ENCODE measurements around the gene NPL. TPM values are rescaled to one million over a fixed set of nuclear protein-coding genes. Genes with fewer than 3 reads are reported as not detected.

NPL gene
- total and polyA plus RNA-seq, 9 of the 15 experiments (the other 6 are each of a cell fraction or from before 2014, with no cell fraction given) = 9.9 to 22.3 (median 14.2) TPM

DNA sequence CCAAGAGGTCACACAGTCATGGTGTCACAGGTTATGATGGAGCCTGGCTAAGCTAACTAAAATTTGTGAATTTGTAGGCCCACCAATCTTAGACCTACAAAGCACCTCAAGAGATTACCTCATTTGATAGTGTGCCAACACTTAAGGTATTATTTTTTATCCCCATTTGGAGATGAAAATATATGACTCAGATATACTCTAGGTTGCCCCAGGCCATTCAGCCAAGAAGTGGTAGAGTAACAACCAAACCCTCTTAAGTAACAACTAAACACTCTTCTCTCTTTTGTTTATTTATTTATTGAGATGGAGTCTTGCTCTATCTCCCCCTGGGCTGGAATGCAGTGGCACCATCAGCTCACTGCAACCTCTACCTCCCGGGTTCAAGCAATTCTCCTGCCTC is 14.3 kb downstream of the NPL start (continued):
- TF ChIP-seq ZSCAN32 (CRISPR knock-in tag; IDR thresholded peaks at IDR 0.05) = no peak
- TF ChIP-seq SMARCC2 (IDR thresholded peaks at IDR 0.05; ENCODE audit: low read depth) = no peak
- TF ChIP-seq ZNF592 (IDR thresholded peaks at IDR 0.05) = no peak
- no peak for TF ChIP-seq BRCA1 (IDR thresholded peaks at IDR 0.05)
- TF ChIP-seq BRCA1 (CRISPR knock-in tag; IDR thresholded peaks at IDR 0.05) = no peak
- no peak for TF ChIP-seq ZNF561 (CRISPR knock-in tag; conservative IDR thresholded peaks at IDR 0.05)
- no peak for TF ChIP-seq SMAD4 (CRISPR knock-in tag; conservative IDR thresholded peaks at IDR 0.05)
- no peak for TF ChIP-seq CBX2 (IDR thresholded peaks at IDR 0.05; ENCODE audit: insufficient read depth, low read length, poor library complexity, severe bottlenecking)
- no peak for TF ChIP-seq SREBF1 (IDR thresholded peaks at IDR 0.05; ENCODE audit: borderline replicate concordance, low read depth, low read length)
- TF ChIP-seq, protein P1, sequence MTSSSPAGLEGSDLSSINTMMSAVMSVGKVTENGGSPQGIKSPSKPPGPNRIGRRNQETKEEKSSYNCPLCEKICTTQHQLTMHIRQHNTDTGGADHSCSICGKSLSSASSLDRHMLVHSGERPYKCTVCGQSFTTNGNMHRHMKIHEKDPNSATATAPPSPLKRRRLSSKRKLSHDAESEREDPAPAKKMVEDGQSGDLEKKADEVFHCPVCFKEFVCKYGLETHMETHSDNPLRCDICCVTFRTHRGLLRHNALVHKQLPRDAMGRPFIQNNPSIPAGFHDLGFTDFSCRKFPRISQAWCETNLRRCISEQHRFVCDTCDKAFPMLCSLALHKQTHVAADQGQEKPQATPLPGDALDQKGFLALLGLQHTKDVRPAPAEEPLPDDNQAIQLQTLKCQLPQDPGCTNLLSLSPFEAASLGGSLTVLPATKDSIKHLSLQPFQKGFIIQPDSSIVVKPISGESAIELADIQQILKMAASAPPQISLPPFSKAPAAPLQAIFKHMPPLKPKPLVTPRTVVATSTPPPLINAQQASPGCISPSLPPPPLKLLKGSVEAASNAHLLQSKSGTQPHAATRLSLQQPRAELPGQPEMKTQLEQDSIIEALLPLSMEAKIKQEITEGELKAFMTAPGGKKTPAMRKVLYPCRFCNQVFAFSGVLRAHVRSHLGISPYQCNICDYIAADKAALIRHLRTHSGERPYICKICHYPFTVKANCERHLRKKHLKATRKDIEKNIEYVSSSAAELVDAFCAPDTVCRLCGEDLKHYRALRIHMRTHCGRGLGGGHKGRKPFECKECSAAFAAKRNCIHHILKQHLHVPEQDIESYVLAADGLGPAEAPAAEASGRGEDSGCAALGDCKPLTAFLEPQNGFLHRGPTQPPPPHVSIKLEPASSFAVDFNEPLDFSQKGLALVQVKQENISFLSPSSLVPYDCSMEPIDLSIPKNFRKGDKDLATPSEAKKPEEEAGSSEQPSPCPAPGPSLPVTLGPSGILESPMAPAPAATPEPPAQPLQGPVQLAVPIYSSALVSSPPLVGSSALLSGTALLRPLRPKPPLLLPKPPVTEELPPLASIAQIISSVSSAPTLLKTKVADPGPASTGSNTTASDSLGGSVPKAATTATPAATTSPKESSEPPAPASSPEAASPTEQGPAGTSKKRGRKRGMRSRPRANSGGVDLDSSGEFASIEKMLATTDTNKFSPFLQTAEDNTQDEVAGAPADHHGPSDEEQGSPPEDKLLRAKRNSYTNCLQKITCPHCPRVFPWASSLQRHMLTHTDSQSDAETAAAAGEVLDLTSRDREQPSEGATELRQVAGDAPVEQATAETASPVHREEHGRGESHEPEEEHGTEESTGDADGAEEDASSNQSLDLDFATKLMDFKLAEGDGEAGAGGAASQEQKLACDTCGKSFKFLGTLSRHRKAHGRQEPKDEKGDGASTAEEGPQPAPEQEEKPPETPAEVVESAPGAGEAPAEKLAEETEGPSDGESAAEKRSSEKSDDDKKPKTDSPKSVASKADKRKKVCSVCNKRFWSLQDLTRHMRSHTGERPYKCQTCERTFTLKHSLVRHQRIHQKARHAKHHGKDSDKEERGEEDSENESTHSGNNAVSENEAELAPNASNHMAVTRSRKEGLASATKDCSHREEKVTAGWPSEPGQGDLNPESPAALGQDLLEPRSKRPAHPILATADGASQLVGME (CRISPR knock-in tag; IDR thresholded peaks at IDR 0.05) = no peak
- no peak for TF ChIP-seq HNRNPL (IDR thresholded peaks at IDR 0.05; ENCODE audit: low read depth, low read length)
- TF ChIP-seq, protein P2, sequence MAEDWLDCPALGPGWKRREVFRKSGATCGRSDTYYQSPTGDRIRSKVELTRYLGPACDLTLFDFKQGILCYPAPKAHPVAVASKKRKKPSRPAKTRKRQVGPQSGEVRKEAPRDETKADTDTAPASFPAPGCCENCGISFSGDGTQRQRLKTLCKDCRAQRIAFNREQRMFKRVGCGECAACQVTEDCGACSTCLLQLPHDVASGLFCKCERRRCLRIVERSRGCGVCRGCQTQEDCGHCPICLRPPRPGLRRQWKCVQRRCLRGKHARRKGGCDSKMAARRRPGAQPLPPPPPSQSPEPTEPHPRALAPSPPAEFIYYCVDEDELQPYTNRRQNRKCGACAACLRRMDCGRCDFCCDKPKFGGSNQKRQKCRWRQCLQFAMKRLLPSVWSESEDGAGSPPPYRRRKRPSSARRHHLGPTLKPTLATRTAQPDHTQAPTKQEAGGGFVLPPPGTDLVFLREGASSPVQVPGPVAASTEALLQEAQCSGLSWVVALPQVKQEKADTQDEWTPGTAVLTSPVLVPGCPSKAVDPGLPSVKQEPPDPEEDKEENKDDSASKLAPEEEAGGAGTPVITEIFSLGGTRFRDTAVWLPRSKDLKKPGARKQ (CRISPR knock-in tag; IDR thresholded peaks at IDR 0.05) = no peak

All from K562 (cell line).